D721Med (cell line): ENCODE results near the gene PIKFYVE.
"Not testable (repeated sequence)": the region's sequence is repeated elsewhere in the genome, so short reads cannot be mapped to it uniquely, and the experiment has no call there.

Source experiments
- DNase-seq: peaks from one replicate; pipeline ENCODE4 v3.0.0; 2011; ENCODE audit warnings: low spot score; ENCODE audit not compliant: insufficient read length
- FAIRE-seq: peaks from 2 replicates; lab custom pipeline; 2011; peaks lifted over from hg19 to GRCh38; lab: Jason Lieb, UNC
- TF ChIP-seq, protein P1 (sequence below): IDR thresholded peaks from 2 replicates; pipeline ENCODE4 v1.5.1; 2012; ENCODE audit warnings: mild to moderate bottlenecking, control low read depth; ENCODE audit not compliant: insufficient read depth; ENCODE audit errors: missing control alignments

Gene PIKFYVE

DNA sequence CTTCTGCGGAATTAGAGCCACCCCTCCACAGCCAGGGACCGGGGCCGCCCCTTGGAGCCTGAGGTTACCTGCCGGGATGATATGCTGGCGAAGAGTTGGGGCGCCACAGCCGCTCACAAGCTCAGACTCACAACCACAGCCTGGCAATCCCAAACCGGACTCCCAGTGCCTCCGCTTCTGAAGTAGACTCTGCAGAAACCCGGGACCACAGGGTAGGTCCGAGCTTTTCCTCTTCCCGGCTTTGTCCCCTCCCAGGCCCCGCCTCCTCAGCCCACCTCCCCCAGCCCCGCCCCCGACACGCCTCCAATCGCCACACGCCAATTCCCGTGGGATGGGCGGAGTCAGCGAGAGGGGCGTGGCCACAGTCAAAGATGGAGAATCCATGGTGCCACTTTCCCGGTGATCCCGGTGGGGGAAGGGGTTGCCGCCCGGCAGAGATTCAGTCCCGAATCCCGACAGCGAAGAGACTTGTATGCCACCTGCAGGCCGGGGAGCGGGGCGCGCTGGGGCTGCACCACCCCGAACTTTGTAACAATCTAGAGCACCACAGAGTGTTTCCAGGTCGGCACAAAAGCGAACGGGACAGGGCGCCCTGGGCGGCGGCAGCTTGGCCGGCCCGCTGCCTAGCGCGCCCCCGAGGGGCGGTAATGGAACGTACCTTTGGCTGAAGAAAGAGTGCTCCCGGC, 11.0 kb upstream of the PIKFYVE start, which contains the start of gene IDH1:
Gene IDH1 (minus strand): TSS at position 201 of the 686 bp plus-strand sequence. CDS start 3,520 bp downstream, outside the sequence.
- TF ChIP-seq, protein P1, sequence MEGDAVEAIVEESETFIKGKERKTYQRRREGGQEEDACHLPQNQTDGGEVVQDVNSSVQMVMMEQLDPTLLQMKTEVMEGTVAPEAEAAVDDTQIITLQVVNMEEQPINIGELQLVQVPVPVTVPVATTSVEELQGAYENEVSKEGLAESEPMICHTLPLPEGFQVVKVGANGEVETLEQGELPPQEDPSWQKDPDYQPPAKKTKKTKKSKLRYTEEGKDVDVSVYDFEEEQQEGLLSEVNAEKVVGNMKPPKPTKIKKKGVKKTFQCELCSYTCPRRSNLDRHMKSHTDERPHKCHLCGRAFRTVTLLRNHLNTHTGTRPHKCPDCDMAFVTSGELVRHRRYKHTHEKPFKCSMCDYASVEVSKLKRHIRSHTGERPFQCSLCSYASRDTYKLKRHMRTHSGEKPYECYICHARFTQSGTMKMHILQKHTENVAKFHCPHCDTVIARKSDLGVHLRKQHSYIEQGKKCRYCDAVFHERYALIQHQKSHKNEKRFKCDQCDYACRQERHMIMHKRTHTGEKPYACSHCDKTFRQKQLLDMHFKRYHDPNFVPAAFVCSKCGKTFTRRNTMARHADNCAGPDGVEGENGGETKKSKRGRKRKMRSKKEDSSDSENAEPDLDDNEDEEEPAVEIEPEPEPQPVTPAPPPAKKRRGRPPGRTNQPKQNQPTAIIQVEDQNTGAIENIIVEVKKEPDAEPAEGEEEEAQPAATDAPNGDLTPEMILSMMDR, result peak; percentile 34
- DNase-seq (peak; percentile 79), FAIRE-seq (no peak)

DNA sequence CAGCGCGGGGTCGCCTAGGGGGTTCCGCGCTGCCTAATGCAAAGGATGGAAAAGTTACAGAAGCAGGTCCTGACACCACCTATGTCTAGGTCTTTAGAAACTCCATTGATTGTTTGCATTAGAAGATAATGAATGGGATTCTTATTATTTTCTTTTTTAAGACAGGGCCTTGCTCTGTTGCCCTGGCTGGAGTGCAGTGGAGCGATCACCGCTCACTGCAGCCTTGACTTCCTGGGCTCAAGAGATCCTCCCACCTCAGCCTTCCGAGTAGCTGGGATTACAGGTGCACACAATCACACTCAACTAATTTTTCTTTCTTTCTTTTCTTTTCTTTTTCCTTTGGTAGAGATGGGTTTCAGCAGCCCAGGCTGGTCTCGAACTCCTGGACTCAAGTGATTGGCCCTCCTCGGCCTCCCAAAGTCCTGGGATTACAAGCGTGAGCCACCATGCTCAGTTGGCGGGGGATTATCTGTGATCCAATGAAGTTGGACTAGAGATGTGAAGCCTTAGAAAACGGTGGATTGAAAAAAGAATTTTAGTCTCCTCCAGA, 10.4 kb upstream of the PIKFYVE start:
- no peak for FAIRE-seq
- no peak for DNase-seq
- TF ChIP-seq, protein P1, result no peak

DNA sequence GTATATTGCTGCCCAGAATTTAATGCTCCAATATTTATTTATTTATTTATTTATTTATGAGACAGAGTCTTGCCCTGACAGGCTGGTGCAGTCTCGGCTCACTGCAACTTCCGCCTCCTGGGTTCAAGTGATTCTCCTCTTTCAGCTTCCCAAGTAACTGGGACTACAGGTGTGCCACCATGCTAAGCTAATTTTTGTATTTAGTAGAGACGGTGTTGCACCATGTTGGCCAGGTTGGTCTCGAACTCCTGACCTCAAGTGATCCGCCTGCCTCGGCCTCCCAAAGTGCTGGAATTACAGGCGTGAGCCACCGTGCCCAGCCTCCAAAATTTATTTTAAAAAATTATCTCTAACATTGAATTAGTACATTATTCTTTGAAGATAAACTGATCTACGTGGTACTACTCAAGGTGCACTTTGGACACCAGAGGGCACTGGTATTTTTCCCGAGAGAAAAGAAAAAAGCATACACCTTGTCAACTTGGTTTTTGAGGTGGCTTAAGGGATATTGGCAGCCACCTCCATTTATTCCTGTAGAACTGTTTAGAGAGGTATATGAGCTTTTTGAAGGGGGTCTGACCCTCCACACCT, 9.8 kb upstream of the PIKFYVE start:
- no peak for FAIRE-seq
- no peak for DNase-seq

DNA sequence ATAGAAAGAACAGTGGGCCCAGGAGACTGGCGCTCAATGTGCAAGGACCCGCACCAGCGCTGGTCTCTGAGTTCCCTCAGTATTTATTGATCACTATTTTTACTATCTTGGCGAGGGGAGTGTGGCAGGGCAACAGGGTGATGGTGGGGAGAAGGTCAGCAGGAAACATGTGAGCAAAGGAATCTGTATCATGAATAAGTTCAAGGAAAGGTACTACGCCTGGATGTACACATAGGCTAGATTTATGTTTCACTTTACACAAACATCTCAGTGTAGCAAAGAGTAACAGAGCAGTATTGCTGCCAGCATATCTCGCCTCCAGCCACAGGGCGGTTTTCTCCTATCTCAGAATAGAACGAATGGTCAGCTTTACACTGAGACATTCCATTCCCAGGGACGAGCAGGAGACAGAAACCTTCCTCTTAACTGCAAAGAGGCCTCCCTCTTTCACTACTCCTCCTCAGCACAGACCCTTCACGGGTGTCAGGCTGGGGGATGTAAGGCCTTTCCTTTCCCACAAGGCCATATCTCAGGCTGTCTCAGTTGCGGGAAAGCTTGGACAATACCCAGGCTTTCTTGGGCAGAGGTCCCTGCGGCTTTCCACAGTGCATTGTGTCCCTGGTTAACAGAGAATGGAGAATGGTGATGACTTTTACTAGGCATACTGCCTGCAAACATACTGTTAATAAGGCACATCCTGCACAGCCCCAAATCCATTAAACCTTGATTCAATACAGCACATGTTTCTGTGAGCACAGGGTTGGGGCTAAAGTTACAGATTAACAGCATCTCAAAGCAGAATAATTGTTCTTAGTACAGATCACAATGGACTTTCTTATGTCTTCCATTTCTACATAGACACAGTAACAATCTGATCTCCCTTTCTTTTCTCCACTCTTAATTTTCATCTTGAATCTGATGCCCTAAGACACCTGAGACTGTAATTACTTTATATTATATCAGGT, 8.9 kb upstream of the PIKFYVE start:
- DNase-seq, FAIRE-seq: not testable (repeated sequence)

More for the DNA sequence above, 9.8 kb upstream of the PIKFYVE start:
- TF ChIP-seq, protein P1, result peak; percentile 25

DNA sequence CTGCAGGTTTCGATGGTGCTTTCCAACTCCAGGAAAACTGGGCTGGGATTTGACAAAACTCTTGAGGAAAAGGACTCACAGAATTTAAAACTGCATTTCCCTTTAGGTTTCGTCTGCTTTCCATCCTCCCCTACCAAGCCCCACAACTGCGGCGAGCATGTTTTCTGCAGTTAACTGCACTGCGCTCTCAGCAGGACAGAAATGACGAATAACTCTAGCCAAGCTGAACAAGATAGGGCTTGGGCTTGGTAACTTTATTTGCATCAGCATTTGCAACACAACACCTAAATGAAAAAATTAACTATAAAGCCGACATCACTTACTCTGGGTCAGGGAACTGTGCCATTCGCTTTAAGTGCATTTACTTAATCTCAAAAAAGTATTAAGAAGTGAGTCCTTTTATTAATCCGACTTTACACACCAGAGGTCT, 669 bp upstream of the PIKFYVE start:
- TF ChIP-seq, protein P1, result no peak
- FAIRE-seq, result no peak
- DNase-seq, result no peak

DNA sequence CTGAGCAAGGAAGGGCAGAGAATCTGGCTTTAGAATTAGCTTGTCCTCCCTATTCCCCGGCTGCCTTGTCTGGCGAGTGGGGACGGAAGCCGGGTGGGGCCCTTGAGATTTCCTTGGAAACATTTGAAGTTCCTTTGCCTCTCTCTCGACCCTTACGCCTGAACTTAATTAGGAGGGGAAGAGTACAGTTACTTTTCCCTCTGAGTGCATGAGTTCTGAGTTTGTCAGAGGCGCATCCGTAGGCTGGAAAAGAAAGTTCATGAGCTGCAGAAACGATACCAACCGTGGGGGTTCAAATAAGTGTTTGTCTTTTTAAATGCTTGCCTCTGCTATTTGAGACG, 468 bp downstream of the PIKFYVE start:
- FAIRE-seq (no peak), DNase-seq (no peak)
- TF ChIP-seq, protein P1, result no peak

DNA sequence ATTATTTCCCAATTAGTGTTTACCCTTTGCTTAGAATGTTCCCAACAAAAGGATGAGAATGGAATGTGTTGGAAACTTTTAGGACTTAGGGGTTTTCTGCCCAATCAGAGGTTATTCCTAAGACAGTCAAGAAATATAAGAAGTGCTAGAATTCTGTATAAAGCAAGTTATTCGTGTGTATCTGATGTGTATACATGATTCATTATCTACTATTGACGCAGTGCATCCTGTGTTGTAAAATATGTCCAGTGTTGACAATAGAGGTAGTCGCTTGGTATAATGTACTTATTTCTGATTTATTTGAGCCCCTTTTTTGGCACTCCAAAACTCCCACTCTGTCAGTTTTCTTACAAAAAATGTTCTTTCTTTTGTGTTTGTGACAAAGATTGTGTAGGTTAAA, 881 bp downstream of the PIKFYVE start:
- TF ChIP-seq, protein P1, result no peak
- FAIRE-seq (no peak), DNase-seq (no peak)

DNA sequence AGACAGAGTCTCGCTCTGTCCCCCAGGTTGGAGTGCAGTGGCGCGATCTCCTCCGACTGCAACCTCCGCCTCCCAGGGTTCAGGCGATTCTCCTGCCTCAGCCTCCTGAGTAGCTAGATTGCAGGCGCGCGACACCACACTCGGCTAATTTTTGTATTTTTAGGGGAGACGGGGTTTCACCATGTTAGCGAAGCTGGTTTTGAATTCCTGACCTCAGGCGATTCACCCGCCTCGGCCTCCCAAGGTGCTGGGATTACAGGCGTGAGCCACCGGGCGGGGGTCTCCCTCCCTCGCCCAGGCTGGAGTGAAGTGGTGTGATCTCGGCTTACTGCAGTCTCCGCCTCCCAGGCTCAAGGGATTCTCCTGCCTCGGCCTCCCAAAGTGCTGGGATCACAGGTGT, 1.5 kb downstream of the PIKFYVE start:
- not testable (repeated sequence) for FAIRE-seq, DNase-seq
